ENCODE results near the gene PGC.

DNA sequence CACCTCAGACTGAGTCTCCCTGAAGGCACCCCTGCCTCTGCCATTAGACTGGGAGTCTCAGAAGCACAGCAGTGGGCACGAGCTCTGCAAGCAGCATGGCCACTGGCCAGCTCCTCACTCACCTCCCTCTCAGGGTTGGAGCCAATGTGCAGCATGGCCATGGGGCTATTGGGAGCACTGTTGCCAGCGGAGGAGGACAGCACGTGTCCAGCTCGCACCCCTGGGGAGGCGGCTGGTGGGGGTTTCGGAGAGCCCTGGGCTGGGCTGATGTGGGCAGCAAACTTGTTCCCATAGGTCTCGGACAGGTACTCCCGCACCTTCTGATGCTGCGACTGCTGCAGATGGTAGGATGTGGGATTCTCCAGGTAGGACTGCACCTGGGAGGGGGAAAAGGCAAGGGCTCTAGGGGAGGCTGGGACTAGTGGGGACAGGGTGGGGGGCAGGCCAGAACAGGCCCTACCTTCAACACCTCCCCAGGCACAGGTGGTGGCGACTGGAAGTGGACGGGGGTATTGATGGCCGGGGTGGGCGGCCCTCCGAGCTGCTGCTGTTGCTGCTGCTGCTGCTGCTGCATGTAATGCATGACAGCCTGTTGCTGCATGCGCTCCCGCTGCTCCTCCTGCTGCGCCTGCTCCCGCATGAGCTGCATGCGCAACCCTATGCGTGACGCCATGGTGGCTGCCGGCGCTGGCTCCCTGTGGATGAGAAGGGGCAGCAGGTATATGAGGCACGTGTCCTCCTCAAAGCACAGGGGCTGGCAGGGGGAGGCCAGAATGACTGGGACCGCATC, 56.5 kb downstream of the PGC start:
- no peak for TF ChIP-seq POLR2A (IDR thresholded peaks at IDR 0.05; ENCODE audit: extremely low read depth, insufficient read length)
- no peak for TF ChIP-seq CTCF (IDR thresholded peaks at IDR 0.05; ENCODE audit: low read depth, low read length)
- TF ChIP-seq MYC (IDR thresholded peaks at IDR 0.05; ENCODE audit: low read depth, low read length) = no peak
- TF ChIP-seq MAX (IDR thresholded peaks at IDR 0.05; ENCODE audit: low read depth, low read length) = no peak
